Superior temporal gyrus (tissue), 1 donor: ENCODE results near the gene TCF21.
"Not testable (repeated sequence)": the region's sequence is repeated elsewhere in the genome, so short reads cannot be mapped to it uniquely, and the experiment has no call there.

ENCODE experiments used
- DNase-seq: peaks from one replicate; pipeline ENCODE4 v3.0.0-alpha.2; 2016; ENCODE audit errors: extremely low spot score

Gene TCF21

DNA sequence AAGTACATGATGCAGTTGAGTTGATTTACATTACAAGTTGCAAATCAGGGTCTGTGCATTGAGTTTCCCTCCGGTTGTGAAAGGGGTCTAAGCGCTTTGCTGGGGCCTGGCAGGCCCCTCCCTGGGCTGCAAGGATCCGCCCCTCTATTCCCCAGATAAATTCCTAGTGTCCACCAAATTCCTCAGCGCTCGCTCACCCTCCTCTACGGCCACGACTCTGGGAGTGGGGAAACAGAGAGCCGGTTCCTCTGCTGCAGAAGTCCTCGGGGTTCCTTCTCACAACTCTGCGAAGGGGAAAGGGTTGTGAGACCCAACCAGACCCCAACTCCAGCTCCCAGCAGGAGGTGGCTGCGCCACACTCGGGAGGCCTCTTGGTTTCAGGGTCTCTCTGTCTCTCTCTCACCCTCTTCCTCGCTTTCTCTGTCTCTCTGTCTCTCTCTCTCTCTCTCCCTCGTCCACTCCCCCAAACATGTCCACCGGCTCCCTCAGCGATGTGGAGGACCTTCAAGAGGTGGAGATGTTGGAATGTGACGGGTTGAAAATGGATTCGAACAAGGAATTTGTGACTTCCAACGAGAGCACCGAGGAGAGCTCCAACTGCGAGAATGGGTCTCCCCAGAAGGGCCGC lies at the start of gene TCF21:
TCF21 (plus strand) TSS at position 185 of the 628 bp plus-strand sequence; CDS start at position 470, 285 bp downstream.
- no peak for DNase-seq

DNA sequence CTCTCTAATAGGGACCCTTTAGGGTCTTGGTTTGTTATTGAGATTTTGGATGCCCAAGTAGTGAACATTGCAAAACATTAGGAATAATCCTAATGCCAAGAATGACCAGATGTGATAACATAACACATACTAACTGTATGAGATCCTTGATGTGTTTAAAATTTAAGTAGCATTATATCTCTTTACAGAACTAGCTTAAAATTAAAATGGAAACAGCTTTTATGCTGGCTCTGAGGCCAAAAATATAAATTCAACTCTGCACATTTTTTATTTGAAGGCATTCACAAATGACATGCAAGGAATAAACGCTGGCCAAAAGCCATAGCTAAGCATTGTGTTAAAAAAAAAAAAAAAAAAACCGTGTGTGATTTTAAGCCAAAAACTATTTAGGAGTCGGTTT lies 47.7 kb upstream of the TCF21 start:
- DNase-seq, result no peak

DNA sequence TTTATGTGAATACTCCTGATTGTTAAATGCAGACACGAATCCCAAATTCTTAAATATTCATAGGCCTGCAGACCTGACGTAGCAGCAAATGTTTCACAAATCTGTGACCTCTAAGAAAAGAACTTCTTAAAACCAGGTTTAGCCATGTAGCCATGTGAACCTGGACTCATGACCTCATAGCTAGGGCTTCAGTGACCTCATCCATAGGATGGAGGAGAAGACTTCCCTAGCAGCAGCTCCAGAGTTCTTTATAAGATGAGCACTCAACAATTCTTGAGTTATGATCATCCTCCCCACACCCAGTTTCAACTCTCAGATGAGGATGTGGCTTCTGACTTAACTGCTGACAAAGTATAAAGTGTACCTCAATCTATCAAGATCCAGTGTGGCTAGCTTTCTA lies 45.8 kb upstream of the TCF21 start:
- DNase-seq, result no peak

DNA sequence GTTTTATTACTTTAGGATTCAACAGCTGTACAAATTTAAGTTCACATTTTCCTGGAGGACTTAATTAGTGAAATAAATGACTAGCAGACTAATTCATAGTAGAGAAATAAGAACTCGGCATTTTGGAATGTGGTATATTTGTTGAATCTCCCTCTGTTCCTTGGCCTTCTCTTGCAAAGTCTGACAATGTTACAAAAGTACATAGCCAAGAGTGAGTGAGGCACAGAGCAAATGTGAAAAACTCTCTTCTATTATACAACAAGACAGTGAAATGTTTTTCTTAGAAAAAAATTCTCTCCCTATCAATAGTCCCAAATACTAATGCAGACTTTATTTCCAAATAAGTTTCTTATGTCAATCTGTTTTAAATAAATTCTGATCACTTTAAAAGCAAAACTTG lies 44.2 kb upstream of the TCF21 start:
- no peak for DNase-seq

DNA sequence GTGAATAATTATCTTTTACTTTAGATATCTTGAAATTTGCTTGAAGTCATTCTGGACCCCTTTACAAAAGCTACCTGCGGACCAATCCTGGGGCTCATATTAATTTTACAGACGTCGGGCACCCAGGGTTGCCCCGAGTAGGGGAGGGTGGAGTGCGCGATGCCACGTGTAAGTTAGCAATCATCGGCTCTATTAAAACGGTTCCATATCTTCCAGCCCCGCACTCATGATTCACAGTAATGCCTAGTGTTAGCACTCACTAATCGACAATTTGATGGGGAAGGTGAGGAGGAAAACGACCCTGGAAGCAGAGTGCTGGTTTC lies 34.9 kb upstream of the TCF21 start:
- DNase-seq, result no peak

DNA sequence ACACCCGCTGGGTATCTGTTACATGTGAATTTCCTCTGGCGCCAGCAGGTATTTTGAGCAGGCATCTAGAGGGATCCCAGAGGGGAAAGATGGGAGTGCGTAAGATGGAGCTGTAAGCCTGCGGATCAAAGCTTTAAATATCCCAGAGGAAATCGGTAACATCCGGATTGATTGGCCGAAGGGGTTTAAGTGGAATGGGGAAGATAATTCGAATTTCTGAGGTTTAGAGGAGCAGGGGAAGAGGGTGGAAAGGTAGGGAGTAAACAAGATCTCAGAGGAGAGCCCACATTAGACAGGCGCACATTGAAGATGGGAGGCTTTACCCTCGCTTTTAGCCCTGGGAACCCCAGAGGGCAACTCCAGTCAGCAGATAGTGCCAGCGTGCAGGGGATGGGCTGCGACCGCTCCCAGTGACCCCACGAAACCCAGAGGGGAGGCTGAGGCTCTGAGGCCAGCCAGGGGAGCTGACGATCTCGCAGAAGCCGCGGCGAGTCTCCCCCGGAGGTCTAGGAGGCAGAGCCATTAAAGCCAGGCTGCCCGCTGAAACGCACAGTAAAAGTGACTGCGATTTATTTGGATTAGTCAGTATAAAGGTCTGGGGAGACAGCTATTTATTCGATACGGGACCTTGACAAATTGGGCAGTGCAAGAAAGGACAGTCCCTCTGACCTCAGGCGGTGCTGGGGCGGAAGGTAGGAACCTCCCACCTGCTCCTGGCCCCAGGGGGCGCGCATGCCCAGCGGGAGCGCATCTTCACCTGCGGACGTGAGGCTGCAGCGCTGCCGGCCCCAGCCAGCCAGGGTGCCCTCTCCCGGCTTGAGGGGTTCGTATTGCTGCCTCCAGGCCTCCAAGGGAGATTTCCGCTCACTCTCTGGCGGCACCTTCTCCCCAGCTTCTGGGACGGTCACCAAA lies 34.3 kb upstream of the TCF21 start:
- DNase-seq, result no peak

DNA sequence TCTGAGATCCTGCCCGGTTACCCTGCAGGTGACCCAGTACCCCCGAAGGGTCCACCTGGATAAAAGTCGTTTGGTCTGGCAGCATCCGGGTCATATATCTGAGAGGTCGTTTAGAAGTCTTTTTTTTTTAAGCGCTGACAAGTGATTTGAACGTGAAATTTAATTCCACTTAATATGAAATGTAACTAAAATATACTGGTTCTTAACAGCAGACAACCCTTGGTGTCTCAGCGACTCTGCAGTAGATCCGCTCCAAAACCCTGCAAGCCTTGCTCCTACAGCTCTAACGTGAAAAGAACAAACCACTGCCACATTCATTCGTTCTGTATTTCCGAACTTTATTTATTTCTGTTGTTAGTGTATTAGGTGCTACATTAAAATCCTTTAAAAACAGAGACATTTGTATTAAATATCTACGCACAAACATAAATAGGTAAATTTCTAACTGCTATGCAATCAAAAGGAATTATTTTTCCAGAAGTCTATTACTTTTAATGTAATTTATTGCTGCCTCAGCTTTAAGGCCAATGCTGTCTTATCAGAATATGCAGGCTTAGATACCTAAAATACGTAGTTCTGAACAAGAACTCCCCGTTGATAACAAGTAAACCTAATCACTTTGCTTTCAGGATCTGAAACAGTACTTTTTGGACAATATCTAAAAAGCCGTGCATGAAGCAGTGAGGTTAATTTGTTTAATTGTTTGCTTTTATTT lies 33.5 kb upstream of the TCF21 start:
- no peak for DNase-seq

DNA sequence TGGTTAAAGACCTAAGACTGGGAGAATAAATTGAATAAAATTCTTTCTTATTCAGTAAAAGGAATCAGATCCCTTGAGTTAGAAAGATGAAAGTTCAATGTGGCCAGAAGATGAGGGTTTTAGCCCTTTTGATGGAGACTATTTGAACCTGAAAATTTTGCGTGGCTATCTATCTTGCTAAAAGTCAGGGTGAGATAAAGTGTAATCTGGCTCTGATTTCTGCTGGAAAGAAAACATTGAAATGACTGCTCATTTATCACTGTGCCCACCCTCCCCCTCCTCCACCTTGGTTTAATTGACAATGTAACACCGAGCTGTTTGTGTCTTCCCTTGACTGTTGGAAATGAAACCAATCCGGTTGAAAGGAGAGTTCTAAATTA lies 32.9 kb upstream of the TCF21 start:
- DNase-seq, result no peak

DNA sequence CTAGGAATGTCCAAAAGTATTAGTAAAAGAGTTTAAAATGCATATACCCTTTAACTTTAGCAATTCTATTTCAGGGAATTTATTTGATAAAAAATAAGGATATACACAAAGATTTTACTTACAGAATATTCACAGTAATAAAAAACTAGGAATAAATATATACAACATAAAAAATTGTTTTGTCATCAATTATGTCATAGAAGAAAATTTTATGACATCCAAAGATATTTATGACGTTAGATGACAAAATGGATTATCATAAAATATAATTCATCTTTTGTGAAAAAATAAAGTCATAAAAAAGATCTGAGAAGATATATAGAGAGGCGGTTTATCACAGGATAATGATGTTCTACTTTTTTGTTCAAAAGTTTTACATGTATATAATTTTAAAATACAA lies 32.0 kb upstream of the TCF21 start:
- DNase-seq, result no peak

DNA sequence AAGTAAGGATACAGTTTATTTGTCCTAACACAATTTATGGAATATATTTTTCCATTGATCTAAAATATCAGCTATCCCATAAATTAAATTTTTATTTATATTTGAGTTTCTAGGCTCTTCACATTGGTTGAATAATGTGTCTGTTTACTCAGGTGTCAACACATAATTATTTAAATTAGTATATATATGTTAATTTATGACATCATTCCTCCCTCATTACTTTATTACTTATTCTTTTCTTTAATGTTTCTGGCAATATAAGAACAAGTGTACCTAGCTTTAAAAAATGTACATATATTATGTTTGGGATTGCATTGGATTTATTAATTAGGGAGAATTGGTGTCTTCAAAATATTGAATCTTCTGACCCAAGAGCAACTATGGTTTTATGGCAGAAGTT lies 31.2 kb upstream of the TCF21 start:
- DNase-seq, result no peak

DNA sequence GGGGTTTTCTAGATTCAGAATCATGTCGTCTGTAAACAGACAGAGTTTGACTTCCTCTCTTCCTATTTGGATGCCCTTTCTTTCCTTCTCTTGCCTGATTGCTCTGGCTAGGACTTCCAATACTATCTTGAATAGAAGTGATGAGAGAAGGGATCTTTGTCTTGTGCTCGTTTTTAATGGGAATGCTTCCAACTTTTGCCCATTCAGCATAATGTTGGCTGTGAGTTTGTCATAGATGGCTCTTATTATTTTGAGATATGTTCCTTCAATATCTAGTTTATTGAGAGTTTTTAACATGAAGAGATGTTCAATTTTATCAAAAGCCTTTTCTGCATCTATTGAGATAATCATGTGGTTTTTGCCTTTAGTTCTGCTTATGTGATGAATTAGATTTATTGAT lies 27.6 kb upstream of the TCF21 start:
- not testable (repeated sequence) for DNase-seq

DNA sequence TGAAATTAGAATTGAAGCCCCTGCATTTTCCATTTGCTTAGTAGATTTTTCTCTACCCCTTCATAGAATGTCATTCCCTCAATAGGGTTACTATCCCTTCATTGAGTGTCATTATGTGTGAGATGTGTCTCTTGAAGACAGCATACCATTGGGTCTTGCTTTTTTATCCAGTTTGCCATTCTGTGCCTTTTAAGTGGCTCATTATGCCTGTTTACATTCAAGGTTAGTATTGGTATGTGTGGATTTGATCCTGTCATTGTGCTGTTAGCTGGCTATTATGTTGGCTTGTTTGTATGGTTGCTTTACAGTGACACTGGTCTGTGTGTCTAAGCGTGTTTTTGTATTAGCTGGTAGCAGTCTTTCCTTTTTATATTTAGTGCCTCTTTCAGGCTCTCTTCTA lies 25.7 kb upstream of the TCF21 start:
- no peak for DNase-seq

DNA sequence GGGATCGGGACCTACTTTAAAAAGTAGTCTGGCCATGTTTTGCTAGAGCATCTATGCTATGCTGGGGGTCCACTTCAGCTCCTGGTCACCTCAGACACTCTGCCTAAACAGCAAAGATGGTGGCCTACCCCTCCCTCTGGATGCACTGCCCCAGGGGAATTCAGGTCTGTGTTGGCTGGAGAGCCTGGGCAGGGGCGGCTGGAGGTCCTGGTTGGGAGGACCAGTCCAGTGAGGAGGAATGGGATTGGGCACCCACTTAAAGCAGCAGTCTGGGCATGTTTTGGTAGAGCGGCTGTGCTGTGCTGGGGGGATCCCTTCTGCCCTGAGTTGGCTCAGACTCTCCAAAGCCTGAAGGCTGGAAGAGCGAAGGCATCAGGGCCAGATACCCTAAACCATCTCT lies 23.2 kb upstream of the TCF21 start:
- DNase-seq, result no peak

DNA sequence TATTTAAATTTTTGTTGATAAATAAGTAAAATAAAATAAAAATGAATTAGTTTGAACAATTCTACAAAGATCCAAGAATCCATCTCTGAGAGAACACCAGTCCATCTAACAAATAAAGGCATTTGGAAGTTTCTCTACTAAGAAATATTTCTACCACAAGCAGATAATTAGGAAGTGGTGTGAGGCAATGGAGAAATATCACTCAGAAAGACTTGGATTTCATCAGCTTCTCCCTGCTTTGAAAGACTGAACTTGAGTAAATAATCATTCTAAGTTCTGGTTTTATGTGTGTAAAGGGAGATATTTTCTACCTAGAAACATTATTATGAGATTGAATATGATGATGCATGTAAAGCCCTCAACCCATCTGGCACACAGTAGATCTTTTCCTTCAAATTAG lies 17.8 kb upstream of the TCF21 start:
- DNase-seq, result no peak

DNA sequence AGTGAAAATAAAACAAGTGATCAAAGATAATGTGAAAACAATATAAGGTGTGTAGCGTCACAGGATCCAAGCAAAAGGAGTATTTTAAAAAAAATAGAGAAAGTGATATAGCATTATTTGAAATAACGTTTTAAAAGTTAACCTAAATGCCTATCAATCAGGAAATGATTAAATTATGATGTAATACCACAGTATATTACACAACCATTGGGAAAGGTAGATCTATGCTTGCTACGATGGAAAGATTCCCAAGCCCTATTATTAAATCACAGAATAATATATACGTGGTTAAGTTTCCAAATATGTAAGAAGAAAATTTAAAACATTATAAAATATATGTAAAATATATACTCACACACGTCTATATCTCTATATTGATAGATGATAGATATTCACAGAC lies 15.4 kb upstream of the TCF21 start:
- no peak for DNase-seq

DNA sequence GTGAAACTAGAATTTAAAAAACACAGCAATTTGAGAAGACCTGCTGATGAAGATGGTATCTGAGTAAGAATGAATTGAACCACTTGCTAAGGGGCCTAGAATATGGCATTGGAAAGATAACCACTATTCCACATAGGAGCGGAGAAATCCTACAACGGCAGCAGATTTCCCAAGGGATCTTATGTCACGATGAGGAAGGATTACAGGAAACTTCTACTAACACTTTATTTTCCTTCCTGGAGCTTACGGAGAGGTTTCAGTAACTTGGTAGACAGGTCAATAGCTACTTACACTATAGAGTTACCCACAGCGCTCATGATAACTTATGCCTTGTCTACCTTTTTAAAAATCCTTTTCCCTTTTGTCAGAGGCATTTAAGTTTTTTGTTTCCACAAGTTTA lies 11.8 kb upstream of the TCF21 start:
- no peak for DNase-seq

DNA sequence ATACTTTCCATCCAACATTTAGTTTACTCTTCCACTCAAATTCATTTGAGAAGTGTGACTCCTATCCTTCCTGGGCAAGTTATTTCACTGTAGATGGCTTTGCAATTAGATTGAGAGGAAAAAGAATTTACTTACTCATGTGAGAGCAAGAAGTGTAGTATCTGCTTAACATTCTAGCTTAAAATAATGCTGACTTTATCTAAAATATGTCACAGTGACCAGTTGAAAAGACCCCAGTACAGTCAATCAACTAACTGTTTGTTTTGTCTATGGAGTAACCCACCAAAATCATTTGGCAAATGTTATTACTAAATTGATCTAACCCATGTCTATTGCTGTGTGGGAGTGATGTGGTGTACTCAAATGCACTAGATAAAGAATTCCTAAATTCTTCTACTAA lies 8.9 kb upstream of the TCF21 start:
- no peak for DNase-seq

DNA sequence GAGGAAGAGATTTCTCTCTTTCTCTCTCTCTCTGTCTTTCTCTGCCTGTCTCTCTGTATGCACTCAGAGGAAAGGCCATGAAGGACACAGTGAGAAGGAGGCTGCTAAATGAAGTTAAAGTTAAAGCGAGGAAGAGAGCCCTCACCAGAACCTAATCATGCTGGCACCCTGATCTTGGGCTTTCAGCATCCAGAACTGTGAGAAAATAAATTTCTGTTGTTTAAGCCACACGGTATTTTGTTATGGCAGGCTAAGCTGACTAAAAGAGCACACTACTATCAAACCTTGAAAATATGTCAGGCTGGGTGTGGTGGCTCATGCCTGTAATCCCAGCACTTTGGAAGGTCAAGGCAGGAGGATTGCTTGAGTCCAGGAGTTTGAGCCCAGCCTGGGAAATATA lies 8.0 kb upstream of the TCF21 start:
- DNase-seq, result no peak

DNA sequence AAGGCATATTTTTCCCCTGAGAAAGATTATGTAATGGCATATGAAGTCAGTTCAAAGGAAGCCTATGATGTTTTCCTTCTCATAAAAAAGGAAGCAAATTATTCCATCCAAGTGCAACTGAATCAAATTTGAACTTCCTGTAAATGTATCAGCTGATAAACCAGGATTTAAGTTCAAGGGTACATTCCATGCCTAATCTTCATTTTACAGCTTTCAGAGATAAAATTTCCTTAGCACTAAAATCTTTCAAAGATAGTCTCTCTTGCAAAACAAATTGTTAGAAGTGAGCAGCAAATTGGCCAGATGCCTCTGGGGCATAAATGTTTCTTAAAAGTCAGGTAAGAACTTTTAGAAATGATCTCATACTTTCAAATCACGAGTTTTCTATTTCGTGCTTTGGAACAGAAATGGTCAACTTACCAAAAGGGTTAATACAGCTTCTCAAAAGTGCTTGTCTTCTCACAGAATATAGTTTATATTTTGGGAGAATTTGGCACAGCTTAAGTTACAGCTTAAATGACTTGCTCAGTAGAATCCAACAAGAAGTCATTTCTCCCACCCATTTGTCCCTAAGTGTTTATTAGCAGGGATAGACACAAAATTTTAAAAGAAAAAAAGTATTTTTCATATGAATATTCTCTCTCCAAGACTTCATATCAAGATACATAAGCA lies 2.7 kb upstream of the TCF21 start:
- no peak for DNase-seq

DNA sequence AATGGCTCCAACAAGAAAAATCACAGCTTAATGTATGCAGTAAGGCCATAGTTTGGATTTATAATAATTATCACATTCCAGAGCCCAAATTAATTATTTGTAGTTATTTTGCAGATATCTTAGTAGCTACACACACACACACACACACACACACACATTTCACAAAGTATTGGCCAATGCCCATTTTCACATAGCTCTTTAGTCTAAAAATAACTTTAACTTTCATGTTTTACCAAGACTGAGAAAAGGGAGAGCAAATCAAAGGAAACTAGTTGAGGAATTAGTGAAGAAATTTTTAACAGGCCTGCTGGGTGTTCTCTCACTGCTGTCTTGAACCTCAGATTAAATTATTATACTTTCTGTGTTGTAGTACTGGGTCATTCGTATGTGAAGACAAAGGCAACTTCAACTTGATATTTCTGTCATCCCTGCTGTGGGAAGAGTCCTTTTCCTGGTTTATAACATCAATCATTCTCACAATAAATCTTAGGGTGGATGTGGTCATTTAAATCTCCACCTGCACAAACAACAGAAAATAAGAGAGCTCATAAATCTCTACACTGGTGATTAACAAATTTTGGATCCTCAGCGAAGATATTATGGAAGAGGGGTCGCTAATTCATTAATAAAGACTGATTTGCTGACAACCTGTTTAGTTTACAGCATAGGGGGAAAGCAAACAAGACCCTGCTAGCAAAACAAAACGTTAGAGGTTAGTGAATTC lies 1.6 kb upstream of the TCF21 start:
- no peak for DNase-seq

DNA sequence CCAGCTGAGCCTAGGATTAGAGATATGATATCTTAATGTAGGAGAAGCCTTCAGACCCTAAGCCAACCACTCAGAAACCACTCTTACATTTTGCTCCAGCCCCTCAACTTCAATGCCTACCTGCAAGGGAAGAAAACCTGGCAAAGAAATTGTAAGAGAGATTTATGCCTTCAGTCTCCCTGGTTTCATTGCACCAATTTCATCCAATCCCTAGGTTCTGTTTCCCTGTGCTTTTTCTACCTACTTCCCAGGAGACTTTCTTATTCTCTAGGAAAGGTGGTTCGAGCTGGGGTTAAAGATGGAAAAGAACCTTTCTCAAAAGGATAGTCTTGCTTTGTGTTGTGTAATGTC lies 1.1 kb upstream of the TCF21 start:
- DNase-seq, result no peak
